Measurements from ENCODE around the gene ATG101.

Gene ATG101, protein sequence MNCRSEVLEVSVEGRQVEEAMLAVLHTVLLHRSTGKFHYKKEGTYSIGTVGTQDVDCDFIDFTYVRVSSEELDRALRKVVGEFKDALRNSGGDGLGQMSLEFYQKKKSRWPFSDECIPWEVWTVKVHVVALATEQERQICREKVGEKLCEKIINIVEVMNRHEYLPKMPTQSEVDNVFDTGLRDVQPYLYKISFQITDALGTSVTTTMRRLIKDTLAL

GRCh38 chr12:52069327-52070184 is at the start of gene ATG101:
TSS of gene ATG101 (plus strand) at chr12:52069978. CDS start at chr12:52073651, 3,673 bp downstream.
- peak; percentile 91 to 94 for DNase-seq

DNA sequence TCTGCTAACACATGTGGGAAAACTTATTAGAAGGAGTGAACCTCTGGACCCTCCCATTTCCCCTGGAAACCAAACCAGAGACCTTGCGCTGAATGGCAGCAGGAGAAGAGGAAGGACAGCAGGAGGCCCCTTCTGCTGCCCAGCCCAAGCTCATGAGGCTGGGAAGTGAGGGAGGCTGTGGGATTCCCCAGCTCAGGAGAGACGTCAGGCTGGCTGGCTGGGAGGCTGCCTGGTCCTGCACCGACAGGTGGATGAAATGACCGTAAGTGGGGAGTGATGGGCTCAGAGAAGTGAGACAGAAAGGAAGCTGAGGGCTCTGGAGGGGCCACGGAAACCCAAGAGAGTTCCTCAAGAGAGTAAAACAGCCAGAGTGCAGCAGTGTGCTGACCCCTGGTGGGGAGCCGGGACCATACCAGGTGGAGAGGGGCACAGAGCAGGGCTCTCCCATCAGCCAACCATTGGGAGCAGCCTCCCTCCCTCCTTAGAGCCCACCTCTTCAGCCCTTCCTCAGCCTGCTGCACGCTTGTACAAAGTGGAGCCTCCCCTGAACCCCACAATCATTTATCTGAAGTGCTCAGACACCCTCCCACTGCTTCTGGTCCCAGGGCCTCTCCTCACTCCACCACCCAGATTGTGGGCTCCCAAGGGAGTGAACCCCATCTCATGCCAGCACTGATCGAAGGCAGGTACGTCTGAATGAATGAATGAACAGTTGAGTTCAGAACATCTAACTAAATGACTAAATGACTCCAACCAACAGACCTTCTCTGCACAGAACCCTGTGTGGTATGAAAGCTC is 49.0 kb upstream of the ATG101 start:
- DNase-seq = peak; percentile 31 to 35

DNA sequence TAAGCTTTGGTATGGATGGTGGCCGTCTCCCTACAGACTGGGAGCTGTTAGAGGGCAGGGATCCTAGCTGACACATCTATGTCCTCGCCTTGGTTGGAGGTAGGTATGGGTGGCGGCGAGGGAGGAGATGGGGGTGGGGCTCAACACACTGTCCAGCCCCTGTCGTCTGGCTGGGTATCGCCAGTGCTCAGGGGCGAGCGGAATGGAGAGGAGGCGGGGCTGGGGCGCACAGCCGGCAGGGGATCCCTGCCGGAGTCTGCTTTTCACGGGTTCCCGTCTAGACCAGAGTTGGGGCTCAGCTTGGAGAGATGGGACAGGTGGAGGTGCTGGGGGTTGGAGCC is 47.0 kb upstream of the ATG101 start:
- DNase-seq = no peak

DNA sequence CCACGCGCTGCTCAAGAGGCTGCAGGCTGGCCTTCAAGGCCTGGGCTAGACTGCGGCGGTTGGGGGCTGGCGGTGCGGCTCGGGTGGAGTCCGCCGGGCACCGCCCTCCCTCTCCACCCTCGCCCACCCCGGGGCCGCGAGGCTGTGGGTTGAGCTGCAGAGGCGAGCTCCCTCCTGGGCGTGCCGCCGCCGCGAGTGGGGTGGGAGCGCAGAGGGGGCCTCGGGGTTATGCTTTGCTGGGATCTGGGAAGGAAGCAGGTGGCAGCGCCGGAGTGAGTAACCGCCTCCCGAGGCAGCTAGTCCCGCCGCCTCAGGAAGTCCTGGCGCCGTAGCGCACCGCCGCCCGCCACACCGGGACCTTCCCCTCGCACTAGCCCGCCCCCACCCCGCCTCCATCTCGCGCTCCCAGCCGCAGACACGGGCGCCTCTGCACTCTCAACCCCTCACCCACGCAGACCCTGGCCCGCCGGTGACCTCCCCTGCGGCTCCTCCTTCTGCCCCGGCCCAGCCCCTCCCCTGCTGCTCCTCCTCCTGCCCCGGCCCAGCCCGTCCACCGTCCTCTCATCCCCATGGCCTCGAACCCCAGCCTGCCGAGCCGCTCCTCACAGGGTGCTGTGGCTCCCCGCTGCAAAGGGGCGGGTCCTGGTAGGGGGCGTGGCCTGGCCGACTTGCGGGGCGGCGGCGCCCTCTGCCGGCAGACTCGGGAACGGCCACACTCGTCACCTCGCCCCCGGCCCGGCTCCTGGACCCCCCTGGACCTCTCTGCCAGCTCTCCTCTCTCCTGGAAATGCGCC is 46.4 kb upstream of the ATG101 start:
- peak; percentile 30 to 66 for DNase-seq

DNA sequence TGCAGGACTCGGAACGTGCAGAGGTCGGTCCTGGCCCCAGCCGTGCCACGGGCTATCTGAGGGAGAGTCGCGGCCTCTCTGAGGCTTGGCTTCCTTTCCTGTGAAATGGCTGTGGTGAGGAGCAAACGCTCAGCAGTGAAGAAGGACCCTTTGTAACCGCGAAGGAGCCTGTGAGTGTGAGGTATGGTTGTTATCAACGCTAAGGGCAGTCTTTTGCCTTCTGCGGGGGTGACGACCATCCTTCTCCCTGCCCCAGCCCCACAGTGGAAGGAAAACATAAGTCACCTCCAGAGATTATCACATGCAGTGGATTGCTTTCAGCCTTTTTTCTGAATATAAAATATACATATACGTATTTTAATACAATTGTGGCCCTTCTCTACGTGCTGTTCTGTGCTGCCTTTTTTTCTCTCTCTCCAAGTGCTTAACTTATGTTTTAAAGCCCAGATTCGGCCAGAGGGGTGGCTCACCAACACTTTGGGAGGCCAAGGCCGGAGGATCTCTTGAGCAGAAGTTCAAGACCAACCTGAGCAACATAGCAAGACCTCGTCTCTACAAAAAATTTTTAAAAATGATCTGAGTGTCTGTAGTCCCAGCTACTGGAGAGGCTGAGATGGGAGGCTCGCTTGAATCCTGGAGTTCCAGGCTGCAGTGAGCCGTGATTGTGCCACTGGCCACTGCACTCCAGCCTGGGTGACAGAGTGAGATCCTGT is 45.6 kb upstream of the ATG101 start:
- no peak for DNase-seq

DNA sequence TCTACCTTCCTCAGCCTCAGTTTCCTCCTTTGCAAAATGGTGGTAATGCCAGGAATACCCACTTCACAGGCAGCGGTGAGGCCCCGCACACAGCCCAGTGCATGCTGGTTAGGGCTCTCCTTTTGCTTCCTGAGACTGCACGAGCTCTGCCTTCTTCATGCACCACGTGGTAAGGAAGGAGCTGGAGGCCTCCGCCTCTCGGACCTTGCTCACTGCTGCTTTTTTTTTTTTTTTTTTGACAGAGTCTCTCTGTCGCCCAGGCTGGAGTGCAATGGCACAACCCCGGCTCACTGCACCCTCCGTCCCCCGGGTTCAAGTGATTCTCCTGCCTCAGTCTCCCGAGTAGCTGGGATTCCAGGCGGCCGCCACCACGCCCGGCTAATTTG is 44.9 kb upstream of the ATG101 start:
- DNase-seq = peak in 1 of 2 donors; percentile 15

- DNase-seq = no peak
Measured at GRCh38 chr12:52026263-52026662, 43.5 kb upstream of the ATG101 start.

DNA sequence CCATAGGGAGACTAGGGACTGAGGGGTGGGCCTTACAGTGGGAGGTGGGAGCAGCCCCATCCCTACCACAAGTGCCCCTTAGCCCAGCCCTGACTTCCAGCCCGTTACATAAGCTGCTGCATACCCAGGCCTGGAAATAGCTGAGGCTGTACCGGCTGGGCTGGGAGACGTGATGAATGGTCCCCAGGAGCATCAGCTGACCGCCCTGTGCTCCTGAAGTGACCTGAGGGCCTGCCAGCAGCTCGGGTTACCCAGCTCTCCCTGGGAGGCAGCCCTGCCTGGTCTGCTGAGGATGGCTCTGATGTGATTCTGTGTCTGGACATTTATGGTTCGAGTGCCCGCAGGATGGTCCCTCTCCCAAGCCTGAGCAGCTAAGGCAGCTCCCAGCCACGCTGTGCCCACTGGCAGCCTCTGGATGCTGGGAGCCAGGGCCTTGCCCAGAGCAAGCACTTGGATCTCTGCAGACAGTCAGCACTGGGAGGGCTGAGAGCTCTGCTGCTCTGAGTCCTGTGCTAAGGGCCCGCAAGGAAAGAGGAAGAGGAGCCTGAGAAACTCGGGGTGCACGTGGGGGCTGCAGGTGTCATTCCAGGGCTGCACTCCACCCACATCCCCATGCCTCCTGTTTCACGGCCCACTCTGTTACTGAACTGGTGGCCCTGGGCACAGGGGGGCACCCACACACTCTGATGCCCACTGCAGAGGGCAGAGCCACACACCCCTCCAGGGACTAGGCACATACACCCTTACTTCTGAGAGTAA is 42.5 kb upstream of the ATG101 start:
- DNase-seq = no peak

GRCh38 chr12:52029685-52030084 is 40.1 kb upstream of the ATG101 start:
- peak in 1 of 2 donors; percentile 43 for DNase-seq

DNA sequence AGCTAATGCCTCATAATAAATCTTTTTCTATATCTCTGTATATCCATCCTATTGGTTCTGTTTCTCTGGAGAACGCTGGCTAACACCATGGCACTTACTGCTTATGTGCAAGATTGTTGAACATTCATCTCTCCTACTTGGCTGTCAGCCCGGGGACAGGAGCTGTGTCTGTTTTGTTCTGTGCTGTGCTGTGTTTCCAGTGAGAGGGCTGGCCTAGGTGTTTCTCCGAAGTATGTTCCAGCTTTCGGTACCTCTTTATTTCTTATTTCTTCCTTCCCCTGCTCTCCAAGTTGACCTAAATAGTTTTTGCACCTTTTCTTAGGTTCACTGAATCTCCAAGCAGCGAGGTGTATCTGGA is 37.4 kb upstream of the ATG101 start:
- peak in 1 of 2 donors; percentile 71 for DNase-seq

DNA sequence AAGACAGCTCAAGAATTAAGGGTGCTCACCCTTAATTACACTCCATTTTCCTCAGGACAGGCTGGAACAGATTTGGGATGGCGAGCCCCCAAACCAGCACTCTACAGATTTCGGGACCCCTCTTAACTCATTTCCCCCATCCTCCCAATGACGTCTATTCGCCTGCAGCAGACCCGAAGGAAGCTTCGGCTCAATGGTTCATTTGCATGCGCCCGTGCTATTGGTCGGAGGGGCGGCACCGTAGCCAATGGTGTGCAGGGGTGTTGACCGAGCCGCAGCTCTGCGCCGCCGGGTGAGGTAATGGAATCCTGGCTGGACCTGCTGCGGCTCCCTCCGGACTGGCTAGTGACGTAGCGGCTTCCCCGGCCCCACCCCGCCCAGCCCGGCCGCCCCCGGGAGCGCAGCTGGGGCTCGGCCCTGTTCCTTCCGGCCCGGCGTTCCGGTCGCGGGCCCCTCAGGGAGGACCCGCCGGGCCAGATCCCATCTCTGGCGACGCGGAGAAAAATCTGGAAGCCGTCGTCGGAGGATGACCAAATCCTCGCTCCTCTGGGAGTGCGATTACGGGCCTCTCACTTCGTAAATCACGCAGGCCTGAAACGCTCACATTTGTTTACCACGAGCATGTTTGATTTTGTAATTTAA is 36.9 kb upstream of the ATG101 start:
- peak; percentile 95 for DNase-seq

GRCh38 chr12:52033446-52034140 is 36.2 kb upstream of the ATG101 start:
- no peak for DNase-seq

DNA sequence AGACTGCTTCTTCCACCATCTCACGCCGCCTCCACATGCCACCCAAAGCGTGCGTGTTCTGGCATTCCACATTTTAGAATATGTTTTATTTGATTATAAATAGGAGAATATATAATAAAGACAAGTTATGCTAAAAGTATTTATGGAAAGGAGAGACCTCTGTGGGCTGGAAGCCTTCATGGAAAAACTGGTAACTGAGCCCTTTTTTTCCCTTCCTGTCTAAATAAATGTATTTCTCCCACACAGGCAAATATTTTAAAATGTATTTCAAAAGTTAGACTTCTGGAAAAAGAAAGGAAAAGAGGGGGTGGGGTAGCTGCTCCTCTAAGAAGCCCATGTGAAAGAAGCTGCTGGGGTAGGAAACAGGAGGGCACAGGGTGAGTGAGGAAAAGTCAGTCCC is 34.6 kb upstream of the ATG101 start:
- DNase-seq = no peak

- DNase-seq = no peak
Measured at GRCh38 chr12:52035926-52036325, 33.9 kb upstream of the ATG101 start.

- DNase-seq = peak; percentile 56 to 63
Measured at GRCh38 chr12:52036587-52037171, 33.1 kb upstream of the ATG101 start.

DNA sequence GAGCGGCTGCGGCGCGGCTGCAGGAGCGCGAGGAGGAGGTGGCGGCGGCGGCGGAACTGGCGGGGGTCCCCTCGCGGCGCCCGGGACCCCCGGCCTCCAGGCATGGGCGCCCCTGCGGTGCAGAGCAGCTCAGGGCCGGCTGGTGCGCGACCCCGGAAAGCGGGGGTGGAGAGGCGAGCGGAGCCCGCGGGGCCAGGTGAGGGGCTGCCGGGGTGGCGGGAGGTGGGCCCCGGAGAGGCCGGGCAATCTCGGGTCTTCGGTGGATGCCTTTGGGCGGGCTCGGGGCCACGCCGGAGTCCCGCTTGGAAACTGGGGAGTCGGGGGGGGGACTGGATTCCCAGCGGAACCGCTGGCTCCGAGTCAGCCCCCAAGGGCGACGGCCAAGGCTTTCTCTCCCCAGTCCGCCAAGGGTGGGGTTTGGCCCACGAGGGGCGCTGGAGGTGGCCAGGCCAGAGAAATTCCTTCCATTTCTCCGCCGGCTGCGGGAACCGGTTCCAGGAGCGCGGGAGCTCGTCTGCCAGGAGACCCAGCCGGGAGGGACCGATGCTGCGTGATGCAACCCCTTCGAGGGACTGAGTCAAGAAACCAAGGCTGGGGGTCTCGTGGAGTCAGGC is 32.4 kb upstream of the ATG101 start:
- DNase-seq = no peak

- DNase-seq = no peak
Measured at GRCh38 chr12:52038447-52038846, 31.3 kb upstream of the ATG101 start.

GRCh38 chr12:52041035-52041434 is 28.7 kb upstream of the ATG101 start:
- no peak for DNase-seq

DNA sequence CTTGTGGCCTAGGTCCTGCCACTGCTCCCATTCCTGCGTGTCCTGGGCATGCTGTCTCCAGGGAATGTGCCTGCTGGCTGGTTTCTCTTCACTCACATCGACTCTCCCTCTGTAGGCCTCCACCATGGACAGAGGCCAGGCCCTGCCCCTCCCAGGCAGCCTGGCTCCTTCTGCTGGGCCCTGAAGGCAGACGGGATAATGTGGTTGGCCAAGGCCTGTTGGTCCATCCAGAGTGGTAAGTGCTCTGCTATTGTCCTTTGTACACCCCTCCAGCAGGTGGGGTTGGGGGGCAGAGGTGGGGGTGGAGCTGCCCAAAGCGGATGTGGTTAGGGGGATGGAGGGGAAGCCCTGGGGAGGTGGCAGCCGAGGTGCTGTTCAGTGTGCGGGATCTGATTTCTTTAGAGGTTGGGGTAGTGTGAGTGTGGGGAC is 28.1 kb upstream of the ATG101 start:
- DNase-seq = no peak

Data from hippocampal formation (tissue), 2 donors.